HT-29 (cell line): ENCODE measurements around the gene EVI5L. TPM values are rescaled to one million over a fixed set of nuclear protein-coding genes. Genes with fewer than 3 reads are reported as not detected.

Source experiments
- DNase-seq: peaks from one replicate; pipeline ENCODE4 v3.0.0-alpha.2; 2015; ENCODE audit warnings: low spot score
- total RNA-seq: library from RNA; depleted of rRNA; stranded (reverse); fragments of >200 nt; shearing (Covaris generic); gene quantifications from 2 replicates; pipeline ENCODE4 v1.2.3, GENCODE V29; 2014

The EVI5L gene
- total RNA-seq, 1 experiment from 2014 or later: 4.0 TPM

- no peak for DNase-seq
Observed at GRCh38 chr19:7859831-7860713, 30.1 kb downstream of the EVI5L start.

- no peak for DNase-seq
Observed at GRCh38 chr19:7860714-7861618, 30.9 kb downstream of the EVI5L start.

GRCh38 chr19:7861619-7862412 is 31.8 kb downstream of the EVI5L start:
- DNase-seq: no peak

GRCh38 chr19:7862413-7862951 is 32.5 kb downstream of the EVI5L start:
- DNase-seq: no peak

- DNase-seq: no peak
Observed at GRCh38 chr19:7863157-7863970, 33.3 kb downstream of the EVI5L start.

GRCh38 chr19:7863971-7864689 is 34.1 kb downstream of the EVI5L start:
- DNase-seq: no peak

GRCh38 chr19:7864690-7865074 is 34.7 kb downstream of the EVI5L start:
- DNase-seq: no peak

GRCh38 chr19:7865262-7865911 is 35.4 kb downstream of the EVI5L start:
- DNase-seq: no peak

GRCh38 chr19:7866399-7867091 is 36.5 kb downstream of the EVI5L start:
- DNase-seq: no peak

GRCh38 chr19:7867092-7867844 is 37.2 kb downstream of the EVI5L start:
- no peak for DNase-seq

- no peak for DNase-seq
Observed at GRCh38 chr19:7868326-7868670, 38.3 kb downstream of the EVI5L start.

GRCh38 chr19:7868671-7869452 is 38.8 kb downstream of the EVI5L start:
- peak; percentile 80 for DNase-seq

- DNase-seq: peak; percentile 66
Observed at GRCh38 chr19:7869453-7869909, 39.5 kb downstream of the EVI5L start.

- peak; percentile 32 for DNase-seq
Observed at GRCh38 chr19:7869910-7870511, 40.0 kb downstream of the EVI5L start.

GRCh38 chr19:7870571-7871436 is 40.8 kb downstream of the EVI5L start:
- DNase-seq: peak; percentile 78
